SK-N-MC (cell line): ENCODE data around the gene GSTT2.

ENCODE experiments used
- DNase-seq: peaks from one replicate; pipeline ENCODE4 v3.0.0-alpha.2; 2011; ENCODE audit warnings: low read depth, low spot score
- H3K27ac ChIP-seq: fragments of 200-600 bp; sonication (generic); 2 replicates; pipeline ENCODE4 v1.5.1; 2016; ENCODE audit warnings: mixed run types
- H3K36me3 ChIP-seq: fragments of 200-600 bp; sonication (generic); 2 replicates; pipeline ENCODE4 v1.6.1; 2017; ENCODE audit warnings: antibody characterized with exemption, low read length, mixed read lengths; ENCODE audit not compliant: insufficient read depth
- H3K4me3 ChIP-seq: fragments of 200-600 bp; sonication (generic); 2 replicates; pipeline ENCODE4 v1.5.1; 2016
- H3K9ac ChIP-seq: fragments of 200-600 bp; sonication (generic); 2 replicates; pipeline ENCODE4 v1.8.0; 2017; ENCODE audit warnings: mixed run types, mixed read lengths; ENCODE audit not compliant: insufficient read length
- H3K9me3 ChIP-seq: fragments of 200-600 bp; sonication (generic); 2 replicates; pipeline ENCODE4 v1.6.1; 2017; ENCODE audit warnings: low read depth, mild to moderate bottlenecking, antibody characterized with exemption, low read length, moderate library complexity, mixed read lengths
- EZH2 ChIP-seq: fragments of 200-600 bp; sonication (generic); IDR thresholded peaks from one replicate; pipeline ENCODE4 v1.6.1; 2017; ENCODE audit warnings: antibody characterized with exemption
- FOXP2 ChIP-seq: optimal IDR thresholded peaks from 2 replicates; pipeline ENCODE3; 2011; ENCODE audit warnings: mild to moderate bottlenecking, moderate library complexity; ENCODE audit not compliant: insufficient read depth; ENCODE audit errors: extremely low read length, control extremely low read depth
- POLR2AphosphoS5 ChIP-seq: IDR thresholded peaks from 2 replicates; pipeline ENCODE4 v1.6.1; 2012; ENCODE audit warnings: mild to moderate bottlenecking, low read depth, low read length, borderline replicate concordance

The GSTT2 gene

GRCh38 chr22:24002851-24003250 lies 22.9 kb downstream of the GSTT2 start:
- H3K9ac ChIP-seq, result no peak overlapping the region
- no peaks in the 10 kb centered on the region for H3K9me3 ChIP-seq
- TF ChIP-seq FOXP2, result no peak
- no peak for TF ChIP-seq EZH2
- no peak for TF ChIP-seq POLR2AphosphoS5
- H3K36me3 ChIP-seq, result no peaks in the 10 kb centered on the region
- no peak overlapping the region for H3K4me3 ChIP-seq
- DNase-seq, result no peak
- no peak overlapping the region for H3K27ac ChIP-seq

- Histone ChIP-seq H3K36me3 (no peaks in the 10 kb centered on the region), H3K9me3 (no peaks in the 10 kb centered on the region), H3K27ac (no peak overlapping the region), H3K9ac (no peak overlapping the region), H3K4me3 (no peak overlapping the region)
- DNase-seq, result no peak
- TF ChIP-seq FOXP2 (no peak), POLR2AphosphoS5 (no peak), EZH2 (no peak)
Measured at GRCh38 chr22:24003887-24004286, 24.0 kb downstream of the GSTT2 start.

DNA sequence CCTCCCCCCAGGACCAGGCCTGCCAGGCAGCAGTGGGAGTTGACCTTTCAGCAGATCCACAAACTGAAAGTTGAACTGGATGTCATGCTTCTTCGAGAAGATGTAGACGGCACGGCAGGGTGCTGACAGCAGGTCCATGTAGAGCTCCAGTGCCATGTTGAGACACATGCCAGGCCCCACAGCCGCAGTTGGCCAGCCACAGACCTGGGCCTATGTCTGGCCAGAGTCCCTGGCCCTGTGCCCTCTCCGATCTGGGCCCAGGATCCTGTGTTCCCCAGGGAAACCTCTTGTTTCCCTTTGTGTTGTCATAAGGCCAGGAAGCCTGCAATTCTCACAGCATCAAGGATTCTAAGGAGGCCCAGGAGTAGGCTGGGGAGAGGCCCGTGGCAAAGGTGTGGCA lies 25.3 kb downstream of the GSTT2 start, which contains the start of gene GSTT4:
Gene GSTT4 (minus strand): TSS at position 253 of the 400 bp plus-strand sequence. CDS start 97 bp downstream, at position 156.
- H3K4me3 ChIP-seq, result no peak within 1 kb of the TSS
- no peaks in the 10 kb centered on the region for H3K36me3 ChIP-seq
- no peak for DNase-seq
- no peak within 1 kb of the TSS for H3K27ac ChIP-seq
- H3K9ac ChIP-seq, result no peak within 1 kb of the TSS
- TF ChIP-seq FOXP2, result no peak
- no peak for TF ChIP-seq POLR2AphosphoS5
- TF ChIP-seq EZH2, result no peak
- no peaks in the 10 kb centered on the region for H3K9me3 ChIP-seq

GRCh38 chr22:24006207-24006913 lies 26.4 kb downstream of the GSTT2 start:
- Histone ChIP-seq H3K27ac (no peak overlapping the region), H3K9me3 (no peaks in the 10 kb centered on the region), H3K9ac (no peak overlapping the region), H3K4me3 (no peak overlapping the region), H3K36me3 (no peaks in the 10 kb centered on the region)
- no peak for DNase-seq
- no peak for TF ChIP-seq POLR2AphosphoS5
- TF ChIP-seq EZH2, result no peak
- TF ChIP-seq FOXP2, result no peak

- H3K4me3 ChIP-seq, result no peak overlapping the region
- H3K9ac ChIP-seq, result no peak overlapping the region
- TF ChIP-seq EZH2 (no peak), POLR2AphosphoS5 (no peak), FOXP2 (no peak)
- no peak overlapping the region for H3K27ac ChIP-seq
- no peaks in the 10 kb centered on the region for H3K36me3 ChIP-seq
- H3K9me3 ChIP-seq, result no peaks in the 10 kb centered on the region
- DNase-seq, result no peak
Measured at GRCh38 chr22:24006914-24007214, 26.9 kb downstream of the GSTT2 start.

DNA sequence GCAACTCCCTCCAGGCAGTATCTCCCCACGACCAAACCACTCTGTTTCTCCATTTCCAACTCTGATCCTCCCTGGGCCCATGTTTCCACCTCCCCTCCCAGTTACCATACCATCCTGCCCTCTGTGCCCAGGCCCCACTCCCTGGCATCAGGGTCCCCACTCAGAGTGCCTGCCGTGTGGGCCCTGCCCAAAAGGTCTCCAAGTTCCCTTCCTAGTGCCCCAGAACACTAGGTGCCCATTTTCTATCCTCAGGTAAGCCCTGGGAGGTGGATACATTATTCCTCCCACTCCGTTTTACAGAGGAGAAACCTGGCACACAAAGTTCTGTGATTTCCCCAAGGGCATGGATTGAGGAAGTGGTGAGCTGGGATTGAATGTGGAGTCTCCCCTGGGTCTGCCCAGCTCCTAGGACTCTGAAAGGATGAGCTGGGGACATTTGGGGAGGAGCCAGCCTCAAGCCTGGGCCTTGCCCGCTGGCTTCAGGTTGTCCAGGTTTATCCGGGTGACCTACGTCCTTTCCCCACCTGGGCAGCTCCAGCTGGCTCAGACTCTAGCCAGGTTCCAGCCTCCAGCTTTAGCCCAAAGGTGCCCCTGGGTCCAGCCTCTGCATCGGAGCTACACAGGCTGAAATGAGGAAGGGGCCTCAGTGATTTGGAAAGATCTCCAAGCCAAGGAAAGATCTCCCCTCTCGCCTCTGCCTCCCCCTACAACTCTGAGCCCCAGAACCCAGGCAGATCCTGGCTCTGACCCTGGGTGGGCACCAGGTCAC lies 27.5 kb downstream of the GSTT2 start:
- DNase-seq, result no peak
- no peak overlapping the region for H3K9ac ChIP-seq
- H3K4me3 ChIP-seq, result no peak overlapping the region
- no peaks in the 10 kb centered on the region for H3K9me3 ChIP-seq
- no peak overlapping the region for H3K27ac ChIP-seq
- H3K36me3 ChIP-seq, result no peaks in the 10 kb centered on the region
- TF ChIP-seq POLR2AphosphoS5 (no peak), FOXP2 (no peak), EZH2 (no peak)

DNA sequence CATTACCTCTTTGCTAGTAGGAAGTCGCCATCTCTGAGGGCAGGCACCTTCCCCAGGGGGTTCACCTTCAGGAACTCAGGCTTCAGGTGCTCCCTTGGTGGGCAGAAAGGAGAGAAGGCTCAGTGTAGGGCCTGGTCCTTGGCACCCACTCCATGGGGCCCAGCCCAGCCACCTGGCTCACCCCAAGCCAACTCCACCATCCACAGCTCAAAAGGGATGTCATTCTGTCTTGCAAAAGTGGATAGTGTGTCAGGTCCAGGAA lies 28.0 kb downstream of the GSTT2 start:
- DNase-seq, result no peak
- Histone ChIP-seq H3K36me3 (no peaks in the 10 kb centered on the region), H3K9ac (no peak overlapping the region), H3K27ac (no peak overlapping the region), H3K4me3 (no peak overlapping the region), H3K9me3 (no peaks in the 10 kb centered on the region)
- TF ChIP-seq FOXP2 (no peak), EZH2 (no peak), POLR2AphosphoS5 (no peak)

GRCh38 chr22:24008381-24009226 lies 28.7 kb downstream of the GSTT2 start:
- H3K9ac ChIP-seq, result no peak overlapping the region
- H3K27ac ChIP-seq, result no peak overlapping the region
- H3K36me3 ChIP-seq, result no peaks in the 10 kb centered on the region
- TF ChIP-seq FOXP2 (no peak), POLR2AphosphoS5 (no peak), EZH2 (no peak)
- DNase-seq, result no peak
- H3K9me3 ChIP-seq, result no peaks in the 10 kb centered on the region
- H3K4me3 ChIP-seq, result no peak overlapping the region
